C4-2B (cell line): ENCODE measurements around the gene TPH1.

Experiments used
- H3K27ac ChIP-seq: fragments of 450-650 bp; 2 replicates; pipeline ENCODE4 v1.5.1; 2017
- CTCF ChIP-seq: fragments of 450-650 bp; conservative IDR thresholded peaks from 2 replicates; pipeline ENCODE4 v1.5.1; 2017; ENCODE audit warnings: mild to moderate bottlenecking
- ZFX ChIP-seq: fragments of 450-650 bp; IDR thresholded peaks from 2 replicates; pipeline ENCODE4 v1.6.1; 2017

The TPH1 gene

DNA sequence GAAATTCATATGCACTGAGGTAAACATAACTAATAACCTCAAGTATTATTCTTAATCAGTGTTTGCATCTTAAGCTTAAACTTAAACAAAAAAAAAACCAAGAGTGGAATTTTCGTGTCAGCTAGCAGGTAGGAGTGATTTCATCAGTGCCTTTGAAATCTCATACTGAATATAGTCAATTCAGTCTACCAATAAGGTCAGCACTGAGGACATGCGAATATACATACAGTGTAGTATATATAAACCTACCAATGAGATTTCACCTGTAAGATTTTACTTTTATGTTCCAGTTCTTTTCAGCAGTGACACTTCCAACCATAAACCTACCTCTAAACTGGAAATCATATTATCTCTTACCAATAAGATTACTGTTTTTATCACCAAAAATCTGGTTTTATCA lies 32.8 kb upstream of the TPH1 start:
- no peak overlapping the region for H3K27ac ChIP-seq
- TF ChIP-seq CTCF (no peak), ZFX (no peak)

GRCh38 chr11:18075444-18075843 lies 29.4 kb upstream of the TPH1 start:
- TF ChIP-seq CTCF (no peak), ZFX (no peak)
- no peak overlapping the region for H3K27ac ChIP-seq

GRCh38 chr11:18071098-18071705 lies 25.1 kb upstream of the TPH1 start:
- TF ChIP-seq ZFX (no peak), CTCF (no peak)
- H3K27ac ChIP-seq: no peak overlapping the region

DNA sequence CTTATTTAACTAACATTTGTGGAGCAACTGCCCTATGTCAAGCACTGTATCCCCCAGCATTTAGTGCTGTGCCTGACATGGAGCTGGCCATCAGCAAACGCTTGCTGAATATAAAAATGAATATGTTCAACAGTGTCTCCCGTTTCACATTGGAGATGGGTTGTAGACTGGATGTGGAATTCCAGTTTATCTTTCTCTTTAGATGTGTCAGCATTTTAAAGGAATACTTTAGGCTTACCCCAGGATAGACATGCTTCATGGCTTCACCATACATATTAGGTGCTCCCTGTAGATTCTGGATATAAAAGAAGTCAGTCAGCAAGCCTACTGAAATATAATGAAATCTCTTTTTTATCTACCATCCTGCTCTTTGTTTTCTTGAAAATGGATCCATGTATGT lies 21.3 kb upstream of the TPH1 start:
- H3K27ac ChIP-seq: no peak overlapping the region
- TF ChIP-seq ZFX (no peak), CTCF (no peak)

DNA sequence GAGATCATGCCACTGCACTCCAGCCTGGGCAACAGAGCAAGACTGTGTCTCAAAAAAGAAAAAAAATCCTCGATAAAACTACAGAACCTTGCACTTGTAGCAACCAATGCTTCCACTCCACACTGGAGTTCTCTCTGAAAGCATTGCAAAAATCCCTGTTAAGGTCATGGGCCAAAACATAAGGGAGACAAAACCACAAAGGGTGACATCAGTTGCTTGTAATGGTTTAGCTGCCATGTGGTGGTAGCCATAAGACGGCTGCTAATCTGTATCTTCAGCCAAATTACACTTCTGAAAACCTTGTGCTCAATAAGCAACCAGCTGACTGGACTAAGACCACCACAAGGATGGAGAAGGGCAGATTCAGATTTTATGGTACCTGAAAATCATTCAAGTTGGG lies 20.6 kb upstream of the TPH1 start:
- TF ChIP-seq CTCF (no peak), ZFX (no peak)
- no peak overlapping the region for H3K27ac ChIP-seq

DNA sequence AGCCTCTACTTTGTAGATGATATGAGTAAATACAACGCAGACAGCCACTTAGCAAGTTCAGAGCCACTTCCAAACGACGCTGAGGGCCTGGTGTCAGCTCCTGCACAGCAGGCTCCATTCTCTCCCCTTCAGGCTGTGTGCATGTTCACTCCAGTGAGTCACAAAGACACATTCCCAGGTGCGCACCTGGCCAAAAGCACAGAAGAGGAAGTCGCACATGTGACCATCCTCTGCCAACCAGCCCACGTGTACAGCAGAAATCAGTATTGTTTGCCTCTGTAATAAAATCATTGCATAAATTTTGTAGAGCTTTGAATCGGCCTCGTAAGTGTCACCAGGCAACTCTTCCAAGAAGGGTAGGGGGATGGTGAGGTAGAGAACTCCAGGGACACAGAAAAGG lies 19.5 kb upstream of the TPH1 start:
- TF ChIP-seq ZFX (no peak), CTCF (no peak)
- no peak overlapping the region for H3K27ac ChIP-seq

- H3K27ac ChIP-seq: no peak overlapping the region; the same call in 1 of the 2 replicates
- TF ChIP-seq ZFX (no peak), CTCF (no peak)
Measured at GRCh38 chr11:18064450-18065054, 18.5 kb upstream of the TPH1 start.
